Lower leg skin (tissue), 4 donors: ENCODE data around the gene ACTG2. TPM values are rescaled to one million over a fixed set of nuclear protein-coding genes. Genes with fewer than 3 reads are reported as not detected.
A peak's percentile ranks its signal among the peaks of the same experiment; 100 is the strongest.

ENCODE experiments used
- DNase-seq, 2 donors: peaks; one replicate each; pipeline ENCODE4 v3.0.0-alpha.2; 2019; ENCODE audit warnings: low spot score in 2 of 2
- H3K4me3 ChIP-seq: fragments of 200-600 bp; sonication (generic); 2 replicates; pipeline ENCODE4 v1.5.1; 2017; ENCODE audit warnings: mild to moderate bottlenecking, low read depth; ENCODE audit not compliant: poor library complexity, severe bottlenecking
- CTCF ChIP-seq, 3 donors: fragments of 450-650 bp; IDR thresholded peaks; one replicate each; pipeline ENCODE4 v1.5.1; 2016; ENCODE audit warnings: antibody characterized with exemption in 3 of 3, mild to moderate bottlenecking in 3 of 3, moderate library complexity in 2 of 3
- POLR2A ChIP-seq, 2 donors: fragments of 450-650 bp; IDR thresholded peaks; one replicate each; pipeline ENCODE4 v1.6.1; 2016 to 2017; ENCODE audit warnings: antibody characterized with exemption in 2 of 2, mild to moderate bottlenecking in 1 of 2, moderate library complexity in 1 of 2
- WGBS, 2 donors: methylation state at CpG; one replicate each; pipeline ENCODE4 v1.1.5; 2018; 5-methylcytosine and 5-hydroxymethylcytosine counted together
- intact Hi-C: fragments of 100-400 bp; cut with DNase I; formaldehyde crosslinking; loops from one replicate; pipeline ENCODE4 v1.15.0; 2023; ENCODE audit warnings: low total_unique reads
- total RNA-seq, 4 donors: library from RNA; depleted of rRNA; stranded (reverse); fragments of >200 nt; gene quantifications; one replicate each; pipeline ENCODE4 v1.1.0, GENCODE V29; 2016

ACTG2 gene
- total RNA-seq, 4 donors from 2014 or later = 4.9 to 75.4 (median 9.4) TPM

GRCh38 chr2:73922681-73923080, 29.9 kb downstream of the ACTG2 start:
- H3K4me3 ChIP-seq = no peak overlapping the region
- intact Hi-C loops = no loop called here
- TF ChIP-seq POLR2A (IDR thresholded peaks at IDR 0.05) (no peak), CTCF (IDR thresholded peaks at IDR 0.05) (no peak)
- no peak for DNase-seq
- 46 to 49% methylated on average over 5 of the region's 5 CpGs for WGBS, 2 donors

GRCh38 chr2:73925033-73925704, 32.4 kb downstream of the ACTG2 start:
- no peak for DNase-seq
- H3K4me3 ChIP-seq = no peak overlapping the region
- no peak for TF ChIP-seq CTCF (IDR thresholded peaks at IDR 0.05)
- TF ChIP-seq POLR2A (IDR thresholded peaks at IDR 0.05) = no peak
- WGBS, 2 donors = 58 to 65% methylated on average over 7 of the region's 7 CpGs
- intact Hi-C loops = no loop called here

- no peak overlapping the region for H3K4me3 ChIP-seq
- intact Hi-C loops = no loop called here
- TF ChIP-seq CTCF (IDR thresholded peaks at IDR 0.05) (no peak), POLR2A (IDR thresholded peaks at IDR 0.05) (no peak)
- DNase-seq = peak; percentile 64 to 86
- WGBS, 2 donors = 49 to 54% methylated on average over 13 of the region's 13 CpGs
Observed at GRCh38 chr2:73925853-73926492, 33.2 kb downstream of the ACTG2 start.

- TF ChIP-seq POLR2A (IDR thresholded peaks at IDR 0.05) (peak in 1 of 2 donors; percentile 56), CTCF (IDR thresholded peaks at IDR 0.05) (no peak)
- 0 to 1% methylated on average over 37 to 43 of the region's 50 CpGs for WGBS, 2 donors
- intact Hi-C loops = no loop called here
- H3K4me3 ChIP-seq = peak within 1 kb of the TSS; percentile 91
- DNase-seq = peak; percentile 99
Observed at GRCh38 chr2:73926493-73927327, 33.9 kb downstream of the ACTG2 start, which contains the start of gene DGUOK. TSS of gene DGUOK (plus strand) at chr2:73926880. CDS start at chr2:73926911, 31 bp downstream.

GRCh38 chr2:73927344-73927743, 34.5 kb downstream of the ACTG2 start:
- TF ChIP-seq POLR2A (IDR thresholded peaks at IDR 0.05) (no peak), CTCF (IDR thresholded peaks at IDR 0.05) (no peak)
- H3K4me3 ChIP-seq = peak overlapping the region; percentile 91
- DNase-seq = no peak
- 16 to 19% methylated on average over 6 of the region's 6 CpGs for WGBS, 2 donors
- intact Hi-C loops = no loop called here
